GM06990 (cell line): Measurements from ENCODE around the gene RPP38.
A peak's percentile ranks its signal among the peaks of the same experiment; 100 is the strongest.

Experiments
- DNase-seq: peaks from one replicate; pipeline ENCODE4 v3.0.0-alpha.2; 2011; ENCODE audit not compliant: insufficient read length; ENCODE audit errors: extremely low read depth
- H3K27me3 ChIP-seq: replicated peaks from 2 replicates; pipeline ENCODE4 v1.6.0; 2011; ENCODE audit warnings: low read length; ENCODE audit not compliant: control insufficient read depth, insufficient read depth
- H3K36me3 ChIP-seq: 2 replicates; pipeline ENCODE4 v1.5.1; 2011; ENCODE audit warnings: low read length; ENCODE audit not compliant: control insufficient read depth, insufficient read depth
- H3K4me3 ChIP-seq: replicated peaks from 2 replicates; pipeline ENCODE4 v1.5.1; 2011; ENCODE audit warnings: low read depth, mild to moderate bottlenecking, control low read depth, low read length
- CTCF ChIP-seq: IDR thresholded peaks from 2 replicates; pipeline ENCODE4 v1.5.1; 2011; ENCODE audit warnings: low read length, control low read depth, mild to moderate bottlenecking, inconsistent platforms; ENCODE audit not compliant: insufficient read depth, poor library complexity, severe bottlenecking

Gene RPP38

GRCh38 chr10:15136129-15137035 lies 39.2 kb downstream of the RPP38 start:
- H3K36me3 ChIP-seq = peaks cover 3% of the 10 kb centered on the region
- TF ChIP-seq CTCF = no peak
- no peak for DNase-seq
- no peaks in the 10 kb centered on the region for H3K27me3 ChIP-seq
- H3K4me3 ChIP-seq = no peak overlapping the region

- no peaks in the 10 kb centered on the region for H3K27me3 ChIP-seq
- no peak for DNase-seq
- TF ChIP-seq CTCF = no peak
- no peak overlapping the region for H3K4me3 ChIP-seq
- peaks cover 3% of the 10 kb centered on the region for H3K36me3 ChIP-seq
These were observed 39.8 kb downstream of the RPP38 start for GRCh38 chr10:15137036-15137359.

GRCh38 chr10:15137636-15138035 lies 40.5 kb downstream of the RPP38 start:
- no peak for DNase-seq
- Histone ChIP-seq H3K4me3 (no peak overlapping the region), H3K36me3 (peaks cover 3% of the 10 kb centered on the region), H3K27me3 (no peaks in the 10 kb centered on the region)
- no peak for TF ChIP-seq CTCF

DNA sequence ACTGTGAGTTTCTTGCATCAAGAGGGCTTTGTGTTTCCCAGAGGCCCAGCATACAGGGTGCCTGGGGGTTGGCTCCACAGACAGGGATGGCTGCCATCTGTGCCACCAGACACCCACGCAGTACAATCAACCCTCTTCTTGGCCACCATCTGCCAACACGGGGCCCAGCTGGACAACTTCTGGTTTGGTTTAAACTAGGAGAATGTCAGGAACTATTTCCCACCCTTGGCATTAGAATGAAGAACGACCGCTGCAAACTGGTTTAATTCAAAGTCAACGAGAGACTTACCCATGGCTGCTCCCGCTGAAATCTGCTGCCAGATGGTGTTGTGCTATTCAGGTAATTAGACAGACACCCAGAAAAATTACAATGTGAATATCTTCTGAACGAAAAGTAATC lies 43.5 kb downstream of the RPP38 start:
- H3K36me3 ChIP-seq = no peaks in the 10 kb centered on the region; the same call in 1 of the 2 replicates
- H3K4me3 ChIP-seq = no peak overlapping the region; the same call in 1 of the 2 replicates
- H3K27me3 ChIP-seq = no peaks in the 10 kb centered on the region
- no peak for TF ChIP-seq CTCF
- no peak for DNase-seq

- no peak for TF ChIP-seq CTCF
- peak; percentile 29 for DNase-seq
- Histone ChIP-seq H3K4me3 (peak overlapping the region; percentile 46), H3K27me3 (no peaks in the 10 kb centered on the region), H3K36me3 (no peaks in the 10 kb centered on the region; the same call in 1 of the 2 replicates)
These were observed 44.2 kb downstream of the RPP38 start for GRCh38 chr10:15141136-15142054.
